ENCODE data around the gene PBX2. TPM values are rescaled to one million over a fixed set of nuclear protein-coding genes. Genes with fewer than 3 reads are reported as not detected.

Gene PBX2
- polyA plus RNA-seq, 3 donors, result 1.9 to 201 (median 4.0) TPM

GRCh38 chr6:32183030-32183429 is 7.0 kb downstream of the PBX2 start:
- peaks cover 7% of the 10 kb centered on the region for H4K20me1 ChIP-seq (ENCODE audit: insufficient read depth, low read length)
- Mint-ChIP-seq H3K4me1 (peaks cover 72% of the 10 kb centered on the region), H3K4me3 (no peak overlapping the region), H3K9me3 (no peaks in the 10 kb centered on the region), H3K27me3 (ENCODE audit: low read depth in 3 of 3) (peaks cover 0 to 3% (median 2%) of the 10 kb centered on the region in 3 donors), H3K27ac (peak overlapping the region in 3 of 7 donors; percentile 77 to 84 (median 78)), H3K36me3 (peaks cover 58 to 71% of the 10 kb centered on the region in 2 donors)
- H3K36me3 ChIP-seq (replicated peaks in 1 of 2; ENCODE audit: control insufficient read depth in 1 of 2, insufficient read depth in 2 of 2, low read length in 2 of 2), result peaks cover 55 to 71% of the 10 kb centered on the region in 2 donors
- H3K27me3 ChIP-seq (ENCODE audit: control insufficient read depth in 2 of 2, insufficient read depth in 2 of 2, low read length in 2 of 2), result no peaks in the 10 kb centered on the region
- TF ChIP-seq CTCF (IDR thresholded peaks at IDR 0.05), result no peak
- peaks cover 54 to 61% of the 10 kb centered on the region in 2 donors for H3K4me1 ChIP-seq (ENCODE audit: control insufficient read depth in 1 of 2, insufficient read depth in 2 of 2, low read length in 2 of 2)
- H3K27ac ChIP-seq (ENCODE audit: low read depth in 1 of 2, low read length in 2 of 2), result peak overlapping the region; percentile 11 to 62
- DNase-seq, result no peak
- H2AFZ ChIP-seq (ENCODE audit: insufficient read depth, low read depth, low read length, poor library complexity, severe bottlenecking), result no peak overlapping the region
- H3K9me3 ChIP-seq (replicated peaks in 1 of 2; ENCODE audit: control insufficient read depth in 1 of 2, insufficient read depth in 1 of 2, low read length in 2 of 2), result no peaks in the 10 kb centered on the region
- WGBS (ENCODE audit: insufficient coverage), result no CpG with 5 or more reads among the region's 3 CpGs
- H3K79me2 ChIP-seq (ENCODE audit: insufficient read depth, low read length), result peaks cover 64% of the 10 kb centered on the region
- no peak overlapping the region for H3K4me3 ChIP-seq (replicated peaks in 1 of 3; ENCODE audit: low read depth in 2 of 3, low read length in 3 of 3)
- H3K9ac ChIP-seq (ENCODE audit: insufficient read depth, low read length, poor library complexity, severe bottlenecking), result no peak overlapping the region
- no peak overlapping the region for H3K4me2 ChIP-seq (replicated peaks; ENCODE audit: extremely low read depth, low read length, poor library complexity, severe bottlenecking)
- intact Hi-C loops (cut with micrococcal nuclease), result no loop called here

- DNase-seq, result no peak
- no peak for TF ChIP-seq CTCF (IDR thresholded peaks at IDR 0.05)
- Histone ChIP-seq H3K9me3 (replicated peaks in 1 of 2; ENCODE audit: control insufficient read depth in 1 of 2, insufficient read depth in 1 of 2, low read length in 2 of 2) (no peaks in the 10 kb centered on the region), H3K4me1 (ENCODE audit: control insufficient read depth in 1 of 2, insufficient read depth in 2 of 2, low read length in 2 of 2) (peaks cover 49 to 58% of the 10 kb centered on the region in 2 donors), H3K4me3 (replicated peaks in 1 of 3; ENCODE audit: low read depth in 2 of 3, low read length in 3 of 3) (no peak overlapping the region), H3K4me2 (replicated peaks; ENCODE audit: extremely low read depth, low read length, poor library complexity, severe bottlenecking) (no peak overlapping the region), H4K20me1 (ENCODE audit: insufficient read depth, low read length) (peaks cover 2% of the 10 kb centered on the region), H2AFZ (ENCODE audit: insufficient read depth, low read depth, low read length, poor library complexity, severe bottlenecking) (no peak overlapping the region), H3K36me3 (replicated peaks in 1 of 2; ENCODE audit: control insufficient read depth in 1 of 2, insufficient read depth in 2 of 2, low read length in 2 of 2) (peaks cover 50 to 66% of the 10 kb centered on the region in 2 donors), H3K9ac (ENCODE audit: insufficient read depth, low read length, poor library complexity, severe bottlenecking) (no peak overlapping the region), H3K27me3 (ENCODE audit: control insufficient read depth in 2 of 2, insufficient read depth in 2 of 2, low read length in 2 of 2) (no peaks in the 10 kb centered on the region), H3K79me2 (ENCODE audit: insufficient read depth, low read length) (peaks cover 59% of the 10 kb centered on the region), H3K27ac (ENCODE audit: low read depth in 1 of 2, low read length in 2 of 2) (peak overlapping the region; percentile 27 to 62)
- H3K27ac Mint-ChIP-seq, result peak overlapping the region; percentile 49 to 84 (median 77)
- intact Hi-C loops (cut with micrococcal nuclease), result no loop called here
- peaks cover 54 to 66% of the 10 kb centered on the region in 2 donors for H3K36me3 Mint-ChIP-seq
- peaks cover 0 to 3% (median 2%) of the 10 kb centered on the region in 3 donors for H3K27me3 Mint-ChIP-seq (ENCODE audit: low read depth in 3 of 3)
- no peaks in the 10 kb centered on the region for H3K9me3 Mint-ChIP-seq
- 92% methylated on average over 4 of the region's 10 CpGs for WGBS (ENCODE audit: insufficient coverage)
- H3K4me1 Mint-ChIP-seq, result peaks cover 69% of the 10 kb centered on the region
- H3K4me3 Mint-ChIP-seq, result no peak overlapping the region
Observed at GRCh38 chr6:32182555-32182981, 7.4 kb downstream of the PBX2 start.
